Keratinocyte (primary cell): ENCODE results near the gene SPAG6. TPM values are rescaled to one million over a fixed set of nuclear protein-coding genes. Genes with fewer than 3 reads are reported as not detected.

Experiments used
- DNase-seq: peaks from one replicate; pipeline ENCODE4 v3.0.0-alpha.2; 2011; ENCODE audit warnings: low read depth, missing footprints, low spot score
- FAIRE-seq: peaks from 2 replicates; lab custom pipeline; 2011; peaks lifted over from hg19 to GRCh38; lab: Jason Lieb, UNC
- H2AFZ ChIP-seq: 2 replicates; pipeline ENCODE4 v1.6.0; 2012; ENCODE audit warnings: low read length, control low read depth, inconsistent platforms; ENCODE audit not compliant: control insufficient read depth
- H3K27ac ChIP-seq: 2 replicates; pipeline ENCODE4 v1.5.1; 2011; ENCODE audit warnings: low read length; ENCODE audit not compliant: control insufficient read depth, insufficient read depth
- H3K27me3 ChIP-seq: 3 replicates; pipeline ENCODE4 v1.6.0; 2011; ENCODE audit warnings: low read length; ENCODE audit not compliant: control insufficient read depth, insufficient read depth; ENCODE audit errors: extremely low read depth
- H3K36me3 ChIP-seq, 2 experiments: 2 replicates in 1 of 2; 3 replicates in 1 of 2; pipeline ENCODE4 v1.5.1; 2011; ENCODE audit warnings: low read length in 2 of 2, mild to moderate bottlenecking in 1 of 2; ENCODE audit not compliant: control insufficient read depth in 2 of 2, insufficient read depth in 2 of 2; ENCODE audit errors: extremely low read depth in 1 of 2
- H3K4me1 ChIP-seq: 3 replicates; pipeline ENCODE4 v1.5.1; 2011; ENCODE audit warnings: low read length; ENCODE audit not compliant: control insufficient read depth, insufficient read depth; ENCODE audit errors: extremely low read depth
- H3K4me2 ChIP-seq: 3 replicates; pipeline ENCODE4 v1.6.0; 2011; ENCODE audit warnings: low read depth, low read length; ENCODE audit not compliant: control insufficient read depth, insufficient read depth; ENCODE audit errors: extremely low read depth
- H3K4me3 ChIP-seq, 3 experiments: fragments of 200-600 bp in 1 of 3; sonication (generic) in 1 of 3; 2 replicates in 2 of 3; 3 replicates in 1 of 3; pipeline ENCODE4 v1.5.1; 2011 to 2016; ENCODE audit warnings: low read length in 3 of 3, mild to moderate bottlenecking in 3 of 3, control low read depth in 2 of 3, inconsistent platforms in 1 of 3, low read depth in 1 of 3, mixed read lengths in 1 of 3, mixed run types in 1 of 3, moderate library complexity in 1 of 3; ENCODE audit not compliant: control insufficient read depth in 2 of 3, insufficient read depth in 2 of 3; ENCODE audit errors: extremely low read depth in 1 of 3
- H3K79me2 ChIP-seq: 2 replicates; pipeline ENCODE4 v1.6.0; 2012; ENCODE audit warnings: low read length; ENCODE audit not compliant: control insufficient read depth, insufficient read depth
- H3K9ac ChIP-seq: 3 replicates; pipeline ENCODE4 v1.6.0; 2011; ENCODE audit warnings: low read length; ENCODE audit not compliant: control insufficient read depth, insufficient read depth; ENCODE audit errors: extremely low read depth
- H3K9me1 ChIP-seq: 3 replicates; pipeline ENCODE4 v1.6.0; 2011; ENCODE audit warnings: low read length; ENCODE audit not compliant: control insufficient read depth, insufficient read depth; ENCODE audit errors: extremely low read depth
- H3K9me3 ChIP-seq: 2 replicates; pipeline ENCODE4 v1.5.1; 2012; ENCODE audit warnings: low read depth, low read length; ENCODE audit not compliant: control insufficient read depth
- H4K20me1 ChIP-seq: 3 replicates; pipeline ENCODE4 v1.6.0; 2011; ENCODE audit warnings: low read length; ENCODE audit not compliant: control insufficient read depth, insufficient read depth; ENCODE audit errors: extremely low read depth
- EZH2 ChIP-seq: IDR thresholded peaks from one replicate; pipeline ENCODE4 v1.6.1; 2012; ENCODE audit warnings: inconsistent platforms, mild to moderate bottlenecking, low read length, moderate library complexity
- dilution Hi-C: fragments of 300-500 bp; cut with MboI; formaldehyde crosslinking; loops from one replicate; pipeline ENCODE4 v1.7.0; 2020; ENCODE audit warnings: low sequenced_read_pairs; ENCODE audit not compliant: extremely low pct_ligation_motif_present
- polyA plus RNA-seq, 5 experiments: library from polyadenylated mRNA; depleted of rRNA in 3 of 5; stranded (reverse) in 3 of 5; stranded (forward) in 1 of 5; unstranded in 1 of 5; fragments of >200 nt; gene quantifications; 1 replicate in 1 of 5; 2 replicates in 3 of 5; 3 replicates in 1 of 5; pipeline versions ENCODE4 v1.2.1 to v1.2.3, GENCODE V29; 2011 to 2012; ENCODE audit warnings: missing spikeins in 2 of 5, low read depth in 1 of 5, low replicate concordance in 1 of 5
- TF ChIP-seq, protein P1 (sequence below), 3 experiments: IDR thresholded peaks in 1 of 3; conservative IDR thresholded peaks in 1 of 3; optimal IDR thresholded peaks in 1 of 3; 2 replicates in 2 of 3; 3 replicates in 1 of 3; pipeline versions ENCODE3 to v1.5.1; 2011; ENCODE audit warnings: low read length in 3 of 3, mild to moderate bottlenecking in 3 of 3, moderate library complexity in 2 of 3, control low read depth in 1 of 3, inconsistent platforms in 1 of 3; ENCODE audit not compliant: insufficient read depth in 2 of 3; ENCODE audit errors: extremely low read depth in 1 of 3

Gene SPAG6
- polyA plus RNA-seq, 1 donor (not counting 4 experiments of a cell fraction or from before 2014, with no cell fraction given) = not detected

DNA sequence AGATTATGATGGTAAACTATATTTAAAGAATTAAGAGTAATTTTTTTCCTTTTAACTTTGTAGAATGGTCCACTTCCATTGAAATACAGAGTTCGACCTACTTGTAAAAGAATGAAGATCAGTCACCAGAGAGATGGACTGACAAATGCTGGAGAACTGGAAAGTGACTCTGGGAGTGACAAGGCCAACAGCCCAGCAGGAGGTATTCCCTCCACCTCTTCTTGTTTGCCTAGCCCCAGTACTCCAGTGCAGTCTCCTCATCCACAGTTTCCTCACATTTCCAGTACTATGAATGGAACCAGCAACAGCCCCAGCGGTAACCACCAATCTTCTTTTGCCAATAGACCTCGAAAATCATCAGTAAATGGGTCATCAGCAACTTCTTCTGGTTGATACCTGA, 16.1 kb upstream of the SPAG6 start:
- dilution Hi-C loops = no loop called here
- Histone ChIP-seq H2AFZ (no peak overlapping the region), H3K9me1 (no peaks in the 10 kb centered on the region), H3K27me3 (peaks cover 5% of the 10 kb centered on the region), H3K36me3 (peaks cover 5 to 8% of the 10 kb centered on the region in 2 experiments), H3K4me2 (no peak overlapping the region), H4K20me1 (no peaks in the 10 kb centered on the region), H3K9me3 (no peaks in the 10 kb centered on the region), H3K79me2 (no peaks in the 10 kb centered on the region), H3K4me3 (no peak overlapping the region), H3K9ac (no peak overlapping the region), H3K4me1 (peaks cover 17% of the 10 kb centered on the region), H3K27ac (no peak overlapping the region)
- FAIRE-seq (no peak), DNase-seq (no peak)
- TF ChIP-seq, protein P1, sequence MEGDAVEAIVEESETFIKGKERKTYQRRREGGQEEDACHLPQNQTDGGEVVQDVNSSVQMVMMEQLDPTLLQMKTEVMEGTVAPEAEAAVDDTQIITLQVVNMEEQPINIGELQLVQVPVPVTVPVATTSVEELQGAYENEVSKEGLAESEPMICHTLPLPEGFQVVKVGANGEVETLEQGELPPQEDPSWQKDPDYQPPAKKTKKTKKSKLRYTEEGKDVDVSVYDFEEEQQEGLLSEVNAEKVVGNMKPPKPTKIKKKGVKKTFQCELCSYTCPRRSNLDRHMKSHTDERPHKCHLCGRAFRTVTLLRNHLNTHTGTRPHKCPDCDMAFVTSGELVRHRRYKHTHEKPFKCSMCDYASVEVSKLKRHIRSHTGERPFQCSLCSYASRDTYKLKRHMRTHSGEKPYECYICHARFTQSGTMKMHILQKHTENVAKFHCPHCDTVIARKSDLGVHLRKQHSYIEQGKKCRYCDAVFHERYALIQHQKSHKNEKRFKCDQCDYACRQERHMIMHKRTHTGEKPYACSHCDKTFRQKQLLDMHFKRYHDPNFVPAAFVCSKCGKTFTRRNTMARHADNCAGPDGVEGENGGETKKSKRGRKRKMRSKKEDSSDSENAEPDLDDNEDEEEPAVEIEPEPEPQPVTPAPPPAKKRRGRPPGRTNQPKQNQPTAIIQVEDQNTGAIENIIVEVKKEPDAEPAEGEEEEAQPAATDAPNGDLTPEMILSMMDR (optimal IDR thresholded peaks at IDR 0.05 in 1 of 3, IDR thresholded peaks at IDR 0.05 in 1 of 3, conservative IDR thresholded peaks at IDR 0.05 in 1 of 3; ENCODE audit: extremely low read depth in 1 of 3, insufficient read depth in 2 of 3, low read length in 3 of 3) = no peak
- no peak for TF ChIP-seq EZH2

DNA sequence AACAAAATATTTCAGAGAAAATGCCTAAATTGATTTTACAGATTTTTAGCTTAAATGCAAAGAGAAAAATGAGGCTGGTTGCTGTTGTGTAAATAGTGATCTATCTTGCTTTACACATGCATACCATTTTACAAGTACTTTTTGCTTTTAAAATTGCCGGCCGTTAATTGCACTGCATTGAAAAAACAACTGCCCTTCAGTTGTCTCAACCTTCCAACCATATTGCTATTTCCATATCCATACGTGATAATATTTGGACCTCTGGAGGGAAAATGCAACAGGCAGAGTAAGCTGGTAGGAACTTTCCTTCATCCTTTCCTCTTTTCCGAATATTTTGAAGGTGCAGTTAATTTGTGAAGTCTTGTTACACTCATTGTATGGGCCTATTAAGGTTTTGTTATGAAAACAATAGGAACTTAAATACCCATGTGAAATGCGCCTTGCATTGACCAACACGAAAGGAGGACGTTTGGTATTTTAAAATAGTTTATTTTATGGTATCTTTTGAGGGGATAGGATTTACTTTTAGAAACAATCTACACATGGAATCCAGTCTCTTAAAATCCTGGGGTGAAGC, 13.1 kb upstream of the SPAG6 start:
- H3K79me2 ChIP-seq = no peaks in the 10 kb centered on the region
- H3K4me3 ChIP-seq = no peak overlapping the region
- H3K9ac ChIP-seq = no peak overlapping the region
- H3K27me3 ChIP-seq = peaks cover 35% of the 10 kb centered on the region
- H4K20me1 ChIP-seq = no peaks in the 10 kb centered on the region
- no peak overlapping the region for H3K27ac ChIP-seq
- DNase-seq (no peak), FAIRE-seq (no peak)
- TF ChIP-seq, protein P1 (optimal IDR thresholded peaks at IDR 0.05 in 1 of 3, IDR thresholded peaks at IDR 0.05 in 1 of 3, conservative IDR thresholded peaks at IDR 0.05 in 1 of 3; ENCODE audit: extremely low read depth in 1 of 3, insufficient read depth in 2 of 3, low read length in 3 of 3) = no peak
- TF ChIP-seq EZH2 = no peak
- H2AFZ ChIP-seq = no peak overlapping the region
- H3K36me3 ChIP-seq = peaks cover 5 to 8% of the 10 kb centered on the region in 2 experiments
- no peaks in the 10 kb centered on the region for H3K9me3 ChIP-seq
- H3K4me1 ChIP-seq = peaks cover 2% of the 10 kb centered on the region
- no peak overlapping the region for H3K4me2 ChIP-seq
- dilution Hi-C loops = no loop called here
- H3K9me1 ChIP-seq = no peaks in the 10 kb centered on the region
